K562 (cell line): ENCODE results near the gene FOXJ1. TPM values are rescaled to one million over a fixed set of nuclear protein-coding genes. Genes with fewer than 3 reads are reported as not detected.

Experiments used
- ATAC-seq: fragments of 200-7000 bp; cut with Tn5 transposase; 3 replicates; pipeline ENCODE4 v1.9.1; 2020; ENCODE audit warnings: moderate library complexity
- BruUV-seq: library from RNA; stranded (reverse); fragments of 400-500 nt; replicated peaks from 2 replicates; lab custom pipeline; 2021; lab: Mats Ljungman, UMichigan
- CTCF ChIA-PET: fragments of 300-600 bp; formaldehyde crosslinking; extraction: SDS; loops from one replicate; lab custom pipeline; 2021; ENCODE audit warnings: low intra/inter-chr PET ratio; lab: Yijun Ruan, JAX
- POLR2A ChIA-PET: fragments of 300-600, 350-650 bp; sonication (Branson Sonifier 250); formaldehyde crosslinking; extraction: SDS; loops from one replicate; lab custom pipeline; 2021; ENCODE audit warnings: antibody characterized with exemption, inconsistent platforms; lab: Yijun Ruan, JAX
- DNase-seq, 4 experiments: peaks; one replicate each; pipeline versions ENCODE4 v3.0.0 to v3.0.0-alpha.2; 2011 to 2018; ENCODE audit warnings: low spot score in 3 of 4, mixed read lengths in 3 of 4; ENCODE audit errors: extremely low read depth in 1 of 4
- FAIRE-seq: peaks from 2 replicates; lab custom pipeline; 2011; peaks lifted over from hg19 to GRCh38; lab: Jason Lieb, UNC
- H2AFZ ChIP-seq: 2 replicates; pipeline ENCODE4 v1.6.0; 2011; ENCODE audit warnings: low read depth, low read length, control low read depth, inconsistent platforms
- H3K27ac ChIP-seq: fragments of 200-600 bp; 3 replicates; pipeline ENCODE4 v1.8.0; 2011; ENCODE audit warnings: low read depth, mild to moderate bottlenecking, control low read depth, inconsistent platforms, low read length, moderate library complexity, mixed read lengths; ENCODE audit errors: extremely low read depth
- H3K27me3 ChIP-seq, 2 experiments: fragments of 300-600 bp in 1 of 2; 2 replicates in 1 of 2; 3 replicates in 1 of 2; pipeline versions ENCODE4 v1.6.0 to v1.8.0; 2011; ENCODE audit warnings: inconsistent platforms in 2 of 2, low read length in 2 of 2, mild to moderate bottlenecking in 1 of 2, mixed read lengths in 1 of 2, moderate library complexity in 1 of 2; ENCODE audit not compliant: control insufficient read depth in 2 of 2, insufficient read depth in 2 of 2
- H3K36me3 ChIP-seq: fragments of 300-600 bp; 3 replicates; pipeline ENCODE4 v1.8.0; 2011; ENCODE audit warnings: mild to moderate bottlenecking, low read length, inconsistent platforms; ENCODE audit not compliant: control insufficient read depth, insufficient read depth
- H3K4me1 ChIP-seq, 2 experiments: fragments of 200-600 bp in 1 of 2; replicated peaks in 1 of 2; 2 replicates in 1 of 2; 3 replicates in 1 of 2; pipeline versions ENCODE4 v1.5.1 to v1.8.0; 2011; ENCODE audit warnings: inconsistent platforms in 2 of 2, low read length in 2 of 2, mild to moderate bottlenecking in 1 of 2, mixed read lengths in 1 of 2, moderate library complexity in 1 of 2; ENCODE audit not compliant: control insufficient read depth in 2 of 2, insufficient read depth in 2 of 2
- H3K4me2 ChIP-seq: 2 replicates; pipeline ENCODE4 v1.6.1; 2011; ENCODE audit warnings: low read length, control low read depth, inconsistent platforms, mixed read lengths; ENCODE audit not compliant: insufficient read depth
- H3K4me3 ChIP-seq: fragments of 200-600 bp; sonication (generic), shearing (Covaris generic); 2 replicates; pipeline ENCODE4 v1.5.1; 2016; ENCODE audit warnings: control low read depth, inconsistent platforms
- H3K79me2 ChIP-seq: fragments of 200-600 bp; 3 replicates; pipeline ENCODE4 v1.8.0; 2011; ENCODE audit warnings: low read length, inconsistent platforms; ENCODE audit not compliant: control insufficient read depth, insufficient read depth
- H3K9ac ChIP-seq, 2 experiments: 2 replicates each; pipeline versions ENCODE4 v1.6.0 to v1.6.1; 2011; ENCODE audit warnings: low read depth in 2 of 2, low read length in 2 of 2, control low read depth in 1 of 2, inconsistent platforms in 1 of 2, mild to moderate bottlenecking in 1 of 2, mixed read lengths in 1 of 2; ENCODE audit not compliant: insufficient read depth in 1 of 2
- H3K9me1 ChIP-seq: one replicate; pipeline ENCODE4 v1.6.0; 2011; ENCODE audit warnings: inconsistent platforms, mild to moderate bottlenecking, low read length, moderate library complexity; ENCODE audit not compliant: control insufficient read depth, insufficient read depth
- H3K9me3 ChIP-seq: replicated peaks from 2 replicates; pipeline ENCODE4 v1.5.1; 2011; ENCODE audit warnings: low read depth, low read length, inconsistent platforms; ENCODE audit not compliant: control insufficient read depth, insufficient read depth
- H4K20me1 ChIP-seq: replicated peaks from 2 replicates; pipeline ENCODE4 v1.6.1; 2011; ENCODE audit warnings: low read length, inconsistent platforms, mixed read lengths; ENCODE audit not compliant: control insufficient read depth, insufficient read depth
- ARID1B ChIP-seq: fragments of 450-650 bp; IDR thresholded peaks from 2 replicates; pipeline ENCODE4 v1.6.1; 2016; ENCODE audit warnings: antibody characterized with exemption, mild to moderate bottlenecking, inconsistent platforms
- CREM ChIP-seq: IDR thresholded peaks from 2 replicates; pipeline ENCODE4 v1.6.1; 2014; ENCODE audit warnings: antibody characterized with exemption, low read depth
- CTCF ChIP-seq, 3 experiments: IDR thresholded peaks in 2 of 3; conservative IDR thresholded peaks in 1 of 3; 2 replicates each; pipeline ENCODE4 v1.5.1; 2011 to 2012; ENCODE audit warnings: low read length in 3 of 3, mild to moderate bottlenecking in 3 of 3, control low read depth in 2 of 3, improper control_type of control experiment in 1 of 3, inconsistent platforms in 1 of 3, low read depth in 1 of 3, mixed read lengths in 1 of 3, moderate library complexity in 1 of 3; ENCODE audit not compliant: insufficient read depth in 2 of 3
- RUNX1 ChIP-seq: sonication (generic); IDR thresholded peaks from 2 replicates; pipeline ENCODE4 v1.6.1; 2016; ENCODE audit warnings: antibody characterized with exemption, low read depth
- WGBS: fragments of 100-300 bp; shearing (Covaris generic); methylation state at CpG from one replicate; pipeline ENCODE4 v1.1.6; 2016; ENCODE audit warnings: low coverage, mixed read lengths; ENCODE audit not compliant: insufficient coverage; ENCODE audit errors: missing lambda C conversion rate; 5-methylcytosine and 5-hydroxymethylcytosine counted together
- in situ Hi-C: fragments of 300-500 bp; cut with MboI; formaldehyde crosslinking; loops from 4 replicates; pipeline ENCODE4 v1.15.0; 2018; ENCODE audit warnings: inconsistent platforms, mixed read lengths
- intact Hi-C: fragments of 100-400 bp; cut with micrococcal nuclease; formaldehyde crosslinking; loops from 2 replicates; pipeline ENCODE4 v1.14.2; 2022
- polyA plus RNA-seq, 8 experiments: library from polyadenylated mRNA; depleted of rRNA in 4 of 8; stranded (reverse) in 5 of 8; unstranded in 3 of 8; fragments of >200 nt; fragmentation: Nextera tagmentation in 2 of 8; fragmentation: Illumina TruSeq in 1 of 8; extraction: Ambion mirVana in 2 of 8; extraction: Trizol in 1 of 8; gene quantifications; 2 replicates each; pipeline versions ENCODE4 v1.2.1 to v1.2.3, GENCODE V29; 2011 to 2014; ENCODE audit warnings: inconsistent platforms in 1 of 8, missing spikeins in 1 of 8
- total RNA-seq, 7 experiments: library from RNA; depleted of rRNA in 6 of 7; stranded (reverse); fragments of >200 nt in 6 of 7; fragmentation: Illumina TruSeq in 2 of 7; extraction: Trizol in 2 of 7; gene quantifications; 2 replicates each; pipeline versions ENCODE4 v1.2.1 to v1.2.3, GENCODE V29; 2011 to 2021; ENCODE audit warnings: low replicate concordance in 1 of 7

The FOXJ1 gene
- total and polyA plus RNA-seq, 9 of the 15 experiments (the other 6 are each of a cell fraction or from before 2014, with no cell fraction given), result 0.07 TPM; not detected in 8

GRCh38 chr17:76154292-76154691 is 13.2 kb upstream of the FOXJ1 start:
- ChIA-PET POLR2A (interaction anchor here (1.1 to 3.9 kb wide), 2 partner anchors 12 to 118 kb away, joined by 3 to 28 read pairs; partner anchors contain the start of gene FOXJ1), CTCF (no interaction called here)
- TF ChIP-seq CREM, result no peak
- TF ChIP-seq RUNX1, result no peak
- no peak overlapping the region for H3K4me3 ChIP-seq
- no peak overlapping the region for H3K27ac ChIP-seq
- in situ Hi-C loops (no loop called here), intact Hi-C loops (no loop called here)
- no peaks in the 10 kb centered on the region for H3K79me2 ChIP-seq
- 80% methylated on average over 3 of the region's 3 CpGs for WGBS
- no peaks in the 10 kb centered on the region for H4K20me1 ChIP-seq
- ATAC-seq (no peak), FAIRE-seq (no peak), DNase-seq (no peak)
- H3K9me1 ChIP-seq, result no peaks in the 10 kb centered on the region
- no peak overlapping the region for H2AFZ ChIP-seq
- H3K4me1 ChIP-seq, result no peaks in the 10 kb centered on the region
- no peaks in the 10 kb centered on the region for H3K9me3 ChIP-seq
- H3K36me3 ChIP-seq, result peaks cover 72% of the 10 kb centered on the region
- H3K4me2 ChIP-seq, result no peak overlapping the region
- no peak overlapping the region for H3K9ac ChIP-seq
- BruUV-seq, result no TSS peak
- no peaks in the 10 kb centered on the region for H3K27me3 ChIP-seq

GRCh38 chr17:76153640-76154039 is 12.6 kb upstream of the FOXJ1 start:
- BruUV-seq, result no TSS peak
- FAIRE-seq, result no peak
- H3K79me2 ChIP-seq, result no peaks in the 10 kb centered on the region
- H3K9ac ChIP-seq, result no peak overlapping the region
- H3K27ac ChIP-seq, result no peak overlapping the region
- H3K4me3 ChIP-seq, result no peak overlapping the region
- peak; percentile 36; the same call in 1 of the 3 replicates for ATAC-seq
- 93% methylated on average over 5 of the region's 5 CpGs for WGBS
- no peaks in the 10 kb centered on the region for H3K9me3 ChIP-seq
- TF ChIP-seq CTCF (IDR thresholded peaks at IDR 0.05 in 2 of 3, conservative IDR thresholded peaks at IDR 0.05 in 1 of 3; ENCODE audit: insufficient read depth in 2 of 3, low read depth in 1 of 3, low read length in 3 of 3) (0 out of 6 replicates have a peak, but pooled peaks of 1 of the 3 experiments have one; percentile 4), ARID1B (no peak)
- TF ChIP-seq, all 486 proteins: peak for 1
- in situ Hi-C loops, result no loop called here
- POLR2A ChIA-PET, result interaction anchor here (0.7 to 3.9 kb wide), 6 partner anchors 11 to 140 kb away, joined by 3 to 28 read pairs (median 3); partner anchors contain the start of genes FOXJ1 and UBALD2
- Histone ChIP-seq H2AFZ (no peak overlapping the region), H3K4me2 (no peak overlapping the region), H3K9me1 (no peaks in the 10 kb centered on the region), H3K27me3 (no peaks in the 10 kb centered on the region), H4K20me1 (no peaks in the 10 kb centered on the region), H3K4me1 (no peaks in the 10 kb centered on the region), H3K36me3 (peaks cover 65% of the 10 kb centered on the region)
- CTCF ChIA-PET, result no interaction called here
- DNase-seq, result no peak
- intact Hi-C loops, result no loop called here
